ENCODE results near the gene LRP1B.
"Not testable (repeated sequence)": the region's sequence is repeated elsewhere in the genome, so short reads cannot be mapped to it uniquely, and the experiment has no call there.

LRP1B gene

DNA sequence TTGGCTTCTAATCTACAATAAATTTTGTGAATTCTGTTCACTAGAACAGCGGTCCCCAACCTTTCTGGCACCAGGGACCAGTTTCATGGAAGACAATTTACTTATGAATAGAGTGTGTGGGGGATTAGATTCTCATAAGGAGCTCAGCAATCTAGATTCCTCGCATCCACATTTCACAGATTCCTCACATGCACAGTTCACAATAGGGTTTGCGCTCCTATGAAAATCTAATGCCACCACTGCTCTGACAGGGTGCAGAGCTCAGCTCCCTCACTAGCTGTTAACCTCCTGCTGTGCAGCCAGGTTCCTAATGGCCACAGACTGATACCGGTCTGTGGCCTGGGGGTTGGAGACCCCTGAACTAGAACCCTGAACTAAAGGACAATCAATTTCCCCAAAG, 1782.0 kb downstream of the LRP1B start:
- Histone ChIP-seq H3K36me3 (replicated peaks; ENCODE audit: insufficient read depth, low read length) (no peaks in the 10 kb centered on the region), H3K27ac (ENCODE audit: low read length) (no peak overlapping the region), H3K79me2 (ENCODE audit: low read length) (no peaks in the 10 kb centered on the region), H3K4me1 (ENCODE audit: low read length) (no peaks in the 10 kb centered on the region), H3K9me3 (replicated peaks; ENCODE audit: insufficient read depth, low read length) (no peaks in the 10 kb centered on the region), H3K9me2 (replicated peaks; ENCODE audit: insufficient read depth, low read length) (no peaks in the 10 kb centered on the region), H3K4me2 (ENCODE audit: low read depth, low read length) (no peak overlapping the region), H3K4me3 (ENCODE audit: low read length) (no peak overlapping the region), H4K20me1 (ENCODE audit: insufficient read depth, low read length) (no peaks in the 10 kb centered on the region), H3F3A (ENCODE audit: insufficient read depth, low read length) (no peaks in the 10 kb centered on the region), H2AFZ (ENCODE audit: low read length) (no peak overlapping the region), H3K27me3 (replicated peaks; ENCODE audit: insufficient read depth, low read length) (no peaks in the 10 kb centered on the region), H3K9ac (ENCODE audit: low read length) (no peak overlapping the region)
- TF ChIP-seq, protein P1, sequence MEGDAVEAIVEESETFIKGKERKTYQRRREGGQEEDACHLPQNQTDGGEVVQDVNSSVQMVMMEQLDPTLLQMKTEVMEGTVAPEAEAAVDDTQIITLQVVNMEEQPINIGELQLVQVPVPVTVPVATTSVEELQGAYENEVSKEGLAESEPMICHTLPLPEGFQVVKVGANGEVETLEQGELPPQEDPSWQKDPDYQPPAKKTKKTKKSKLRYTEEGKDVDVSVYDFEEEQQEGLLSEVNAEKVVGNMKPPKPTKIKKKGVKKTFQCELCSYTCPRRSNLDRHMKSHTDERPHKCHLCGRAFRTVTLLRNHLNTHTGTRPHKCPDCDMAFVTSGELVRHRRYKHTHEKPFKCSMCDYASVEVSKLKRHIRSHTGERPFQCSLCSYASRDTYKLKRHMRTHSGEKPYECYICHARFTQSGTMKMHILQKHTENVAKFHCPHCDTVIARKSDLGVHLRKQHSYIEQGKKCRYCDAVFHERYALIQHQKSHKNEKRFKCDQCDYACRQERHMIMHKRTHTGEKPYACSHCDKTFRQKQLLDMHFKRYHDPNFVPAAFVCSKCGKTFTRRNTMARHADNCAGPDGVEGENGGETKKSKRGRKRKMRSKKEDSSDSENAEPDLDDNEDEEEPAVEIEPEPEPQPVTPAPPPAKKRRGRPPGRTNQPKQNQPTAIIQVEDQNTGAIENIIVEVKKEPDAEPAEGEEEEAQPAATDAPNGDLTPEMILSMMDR (IDR thresholded peaks at IDR 0.05; ENCODE audit: low read length) = no peak
- TF ChIP-seq EZH2phosphoT487 (IDR thresholded peaks at IDR 0.05; ENCODE audit: low read length) (no peak), EZH2 (optimal IDR thresholded peaks at IDR 0.05; ENCODE audit: low read depth, low read length) (no peak)
- DNase-seq = no peak

DNA sequence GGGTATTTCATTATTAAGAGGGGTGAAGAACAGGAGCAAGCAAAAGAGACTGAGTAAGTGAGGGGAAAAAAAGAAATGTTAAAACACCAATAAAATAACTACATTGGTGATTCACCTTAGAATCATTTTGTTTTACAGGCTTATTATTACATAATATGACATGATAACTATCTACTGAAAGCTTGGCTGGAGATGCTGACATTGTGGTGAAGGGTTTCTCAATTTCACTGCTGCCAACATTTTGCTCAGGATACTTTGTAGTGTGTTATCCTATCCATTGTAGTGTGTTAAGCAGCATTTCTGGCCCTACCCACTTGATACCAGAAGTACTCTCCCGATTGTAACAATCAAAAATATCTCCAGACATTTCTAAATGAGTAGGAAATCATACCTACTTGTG, 1786.0 kb downstream of the LRP1B start:
- H4K20me1 ChIP-seq (ENCODE audit: insufficient read depth, low read length) = no peaks in the 10 kb centered on the region
- TF ChIP-seq, protein P1 (IDR thresholded peaks at IDR 0.05; ENCODE audit: low read length) = no peak
- TF ChIP-seq EZH2 (optimal IDR thresholded peaks at IDR 0.05; ENCODE audit: low read depth, low read length) (no peak), EZH2phosphoT487 (IDR thresholded peaks at IDR 0.05; ENCODE audit: low read length) (no peak)
- no peaks in the 10 kb centered on the region for H3K36me3 ChIP-seq (replicated peaks; ENCODE audit: insufficient read depth, low read length)
- H3K79me2 ChIP-seq (ENCODE audit: low read length) = no peaks in the 10 kb centered on the region
- H3K9me3 ChIP-seq (replicated peaks; ENCODE audit: insufficient read depth, low read length) = no peaks in the 10 kb centered on the region
- H3F3A ChIP-seq (ENCODE audit: insufficient read depth, low read length) = no peaks in the 10 kb centered on the region
- H3K9ac ChIP-seq (ENCODE audit: low read length) = no peak overlapping the region
- no peaks in the 10 kb centered on the region for H3K9me2 ChIP-seq (replicated peaks; ENCODE audit: insufficient read depth, low read length)
- DNase-seq = no peak
- no peak overlapping the region for H2AFZ ChIP-seq (ENCODE audit: low read length)
- no peaks in the 10 kb centered on the region for H3K4me1 ChIP-seq (ENCODE audit: low read length)
- H3K27me3 ChIP-seq (replicated peaks; ENCODE audit: insufficient read depth, low read length) = no peaks in the 10 kb centered on the region
- no peak overlapping the region for H3K4me3 ChIP-seq (ENCODE audit: low read length)
- H3K27ac ChIP-seq (ENCODE audit: low read length) = no peak overlapping the region
- no peak overlapping the region for H3K4me2 ChIP-seq (ENCODE audit: low read depth, low read length)

DNA sequence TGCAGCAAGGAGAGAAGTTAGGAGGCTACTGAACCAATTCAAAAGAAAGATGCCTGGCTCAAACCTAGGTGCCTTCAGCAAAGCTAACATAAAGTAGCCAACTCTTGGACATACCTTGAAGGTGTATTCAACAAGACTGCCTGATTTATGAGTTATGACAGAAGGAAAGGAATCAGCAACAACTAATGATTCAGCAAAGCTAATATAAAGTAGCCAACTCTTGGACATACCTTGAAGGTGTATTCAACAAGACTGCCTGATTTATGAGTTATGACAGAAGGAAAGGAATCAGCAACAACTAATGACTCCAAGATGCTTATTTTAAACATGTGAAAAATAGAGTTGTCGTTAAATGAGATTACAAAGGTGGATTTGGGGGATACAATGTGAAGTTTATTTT, 1786.5 kb downstream of the LRP1B start:
- H3F3A ChIP-seq (ENCODE audit: insufficient read depth, low read length); DNase-seq; H4K20me1 ChIP-seq (ENCODE audit: insufficient read depth, low read length); H2AFZ ChIP-seq (ENCODE audit: low read length); H3K9me2 ChIP-seq (replicated peaks; ENCODE audit: insufficient read depth, low read length); H3K27me3 ChIP-seq (replicated peaks; ENCODE audit: insufficient read depth, low read length); H3K4me1 ChIP-seq (ENCODE audit: low read length); H3K27ac ChIP-seq (ENCODE audit: low read length); H3K9ac ChIP-seq (ENCODE audit: low read length); H3K4me2 ChIP-seq (ENCODE audit: low read depth, low read length); H3K79me2 ChIP-seq (ENCODE audit: low read length); H3K9me3 ChIP-seq (replicated peaks; ENCODE audit: insufficient read depth, low read length); H3K4me3 ChIP-seq (ENCODE audit: low read length); H3K36me3 ChIP-seq (replicated peaks; ENCODE audit: insufficient read depth, low read length): not testable (repeated sequence)

DNA sequence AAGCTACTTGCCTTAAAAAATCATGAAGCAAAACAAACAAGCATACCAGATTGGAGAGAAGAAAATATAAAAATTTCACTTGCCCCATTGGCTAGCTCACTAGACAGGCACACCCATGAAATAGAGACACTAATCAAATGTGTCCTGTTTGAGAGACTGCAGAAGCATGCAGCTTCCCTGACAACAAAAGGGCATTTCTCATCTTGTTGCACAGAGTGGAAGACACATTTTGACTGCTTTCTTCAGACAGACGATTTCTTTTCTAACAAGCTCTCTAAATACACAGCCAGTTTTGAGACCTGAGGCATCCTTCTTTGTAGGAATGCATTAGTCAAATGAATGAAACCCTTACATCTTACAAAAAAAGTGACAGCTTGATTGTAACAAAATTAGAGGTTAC, 1792.0 kb downstream of the LRP1B start:
- no peak overlapping the region for H2AFZ ChIP-seq (ENCODE audit: low read length)
- no peaks in the 10 kb centered on the region for H3K27me3 ChIP-seq (replicated peaks; ENCODE audit: insufficient read depth, low read length)
- no peaks in the 10 kb centered on the region for H3K9me2 ChIP-seq (replicated peaks; ENCODE audit: insufficient read depth, low read length)
- H3F3A ChIP-seq (ENCODE audit: insufficient read depth, low read length) = no peaks in the 10 kb centered on the region
- no peak overlapping the region for H3K4me3 ChIP-seq (ENCODE audit: low read length)
- no peaks in the 10 kb centered on the region for H3K36me3 ChIP-seq (replicated peaks; ENCODE audit: insufficient read depth, low read length)
- no peak overlapping the region for H3K9ac ChIP-seq (ENCODE audit: low read length)
- H4K20me1 ChIP-seq (ENCODE audit: insufficient read depth, low read length) = no peaks in the 10 kb centered on the region
- no peaks in the 10 kb centered on the region for H3K79me2 ChIP-seq (ENCODE audit: low read length)
- H3K4me2 ChIP-seq (ENCODE audit: low read depth, low read length) = no peak overlapping the region
- DNase-seq = no peak
- no peaks in the 10 kb centered on the region for H3K9me3 ChIP-seq (replicated peaks; ENCODE audit: insufficient read depth, low read length)
- H3K27ac ChIP-seq (ENCODE audit: low read length) = no peak overlapping the region
- H3K4me1 ChIP-seq (ENCODE audit: low read length) = no peaks in the 10 kb centered on the region
- TF ChIP-seq, protein P1 (IDR thresholded peaks at IDR 0.05; ENCODE audit: low read length) = no peak
- TF ChIP-seq EZH2 (optimal IDR thresholded peaks at IDR 0.05; ENCODE audit: low read depth, low read length) (no peak), EZH2phosphoT487 (IDR thresholded peaks at IDR 0.05; ENCODE audit: low read length) (no peak)
